Measurements from ENCODE around the gene BEAN1. TPM values are rescaled to one million over a fixed set of nuclear protein-coding genes. Genes with fewer than 3 reads are reported as not detected.
"Not testable (repeated sequence)": the region's sequence is repeated elsewhere in the genome, so short reads cannot be mapped to it uniquely, and the experiment has no call there.

The BEAN1 gene
- total RNA-seq, 4 donors from 2014 or later: 0.52 to 3.9 TPM; not detected in 2

GRCh38 chr16:66447491-66447890 lies 20.4 kb downstream of the BEAN1 start:
- TF ChIP-seq CTCF (IDR thresholded peaks at IDR 0.05) (no peak), POLR2A (IDR thresholded peaks at IDR 0.05) (no peak)
- Histone ChIP-seq H3K4me3 (no peak overlapping the region), H3K9me3 (no peaks in the 10 kb centered on the region), H3K4me1 (no peaks in the 10 kb centered on the region), H3K27me3 (no peaks in the 10 kb centered on the region), H3K27ac (no peak overlapping the region), H3K36me3 (no peaks in the 10 kb centered on the region)
- no peak for DNase-seq
- intact Hi-C loops (cut with DNase I; ENCODE audit: low total_unique reads): no loop called here

GRCh38 chr16:66451548-66451947 lies 24.5 kb downstream of the BEAN1 start:
- H3K4me1 ChIP-seq: no peaks in the 10 kb centered on the region
- no peak overlapping the region for H3K4me3 ChIP-seq
- DNase-seq: no peak
- H3K27me3 ChIP-seq: no peaks in the 10 kb centered on the region
- no peak overlapping the region for H3K27ac ChIP-seq
- H3K9me3 ChIP-seq: no peaks in the 10 kb centered on the region
- intact Hi-C loops (cut with DNase I; ENCODE audit: low total_unique reads): no loop called here
- H3K36me3 ChIP-seq: no peaks in the 10 kb centered on the region
- TF ChIP-seq POLR2A (IDR thresholded peaks at IDR 0.05): no peak
- TF ChIP-seq CTCF (IDR thresholded peaks at IDR 0.05): no peak

- intact Hi-C loops (cut with DNase I; ENCODE audit: low total_unique reads); H3K27ac ChIP-seq; H3K27me3 ChIP-seq; H3K4me3 ChIP-seq; H3K4me1 ChIP-seq; DNase-seq; H3K9me3 ChIP-seq; H3K36me3 ChIP-seq: not testable (repeated sequence)
Observed at GRCh38 chr16:66453230-66453629, 26.1 kb downstream of the BEAN1 start.

GRCh38 chr16:66454751-66455150 lies 27.7 kb downstream of the BEAN1 start:
- no peaks in the 10 kb centered on the region for H3K4me1 ChIP-seq
- H3K9me3 ChIP-seq: no peaks in the 10 kb centered on the region
- no peak overlapping the region for H3K4me3 ChIP-seq
- no peak for TF ChIP-seq CTCF (IDR thresholded peaks at IDR 0.05)
- no peak for TF ChIP-seq POLR2A (IDR thresholded peaks at IDR 0.05)
- DNase-seq: no peak
- H3K27me3 ChIP-seq: no peaks in the 10 kb centered on the region
- H3K36me3 ChIP-seq: no peaks in the 10 kb centered on the region
- H3K27ac ChIP-seq: no peak overlapping the region
- intact Hi-C loops (cut with DNase I; ENCODE audit: low total_unique reads): no loop called here

GRCh38 chr16:66455970-66456369 lies 28.9 kb downstream of the BEAN1 start:
- H3K4me3 ChIP-seq: no peak overlapping the region
- no peak for DNase-seq
- intact Hi-C loops (cut with DNase I; ENCODE audit: low total_unique reads): no loop called here
- no peak for TF ChIP-seq CTCF (IDR thresholded peaks at IDR 0.05)
- no peak for TF ChIP-seq POLR2A (IDR thresholded peaks at IDR 0.05)
- no peaks in the 10 kb centered on the region for H3K9me3 ChIP-seq
- no peaks in the 10 kb centered on the region for H3K27me3 ChIP-seq
- no peaks in the 10 kb centered on the region for H3K4me1 ChIP-seq
- no peaks in the 10 kb centered on the region for H3K36me3 ChIP-seq
- H3K27ac ChIP-seq: no peak overlapping the region

GRCh38 chr16:66457888-66458287 lies 30.8 kb downstream of the BEAN1 start:
- no peaks in the 10 kb centered on the region for H3K36me3 ChIP-seq
- TF ChIP-seq CTCF (IDR thresholded peaks at IDR 0.05) (no peak), POLR2A (IDR thresholded peaks at IDR 0.05) (no peak)

More at GRCh38 chr16:66457888-66458287, 30.8 kb downstream of the BEAN1 start:
- Histone ChIP-seq H3K27ac (no peak overlapping the region), H3K27me3 (no peaks in the 10 kb centered on the region), H3K9me3 (no peaks in the 10 kb centered on the region), H3K4me1 (no peaks in the 10 kb centered on the region), H3K4me3 (no peak overlapping the region)
- intact Hi-C loops (cut with DNase I; ENCODE audit: low total_unique reads): no loop called here
- DNase-seq: no peak
